ENCODE data around the gene CSRP2. TPM values are rescaled to one million over a fixed set of nuclear protein-coding genes. Genes with fewer than 3 reads are reported as not detected.

CSRP2 gene
- total and polyA plus RNA-seq, 2 of the 8 experiments (the other 6 are each of a cell fraction or from before 2014, with no cell fraction given), result 149 to 227 TPM

DNA sequence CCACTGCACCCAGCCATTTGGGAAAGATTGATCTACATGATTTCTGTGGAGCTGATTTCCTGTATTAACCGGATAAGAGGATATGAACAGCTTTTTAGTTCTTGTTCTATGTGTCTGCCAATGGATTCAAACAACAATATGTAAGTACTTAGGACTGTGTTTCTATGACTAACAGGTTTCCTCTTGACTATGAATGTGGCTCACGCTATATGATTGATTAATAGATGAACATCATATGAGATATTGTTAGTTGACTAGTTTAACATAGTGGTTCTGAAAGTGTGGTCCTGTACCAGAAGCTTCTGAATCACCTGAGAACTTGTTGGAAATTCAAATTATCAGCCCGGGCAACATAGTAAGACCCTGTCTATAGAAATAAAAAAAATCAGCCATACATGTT lies 12.8 kb upstream of the CSRP2 start:
- POLR2A ChIA-PET (ENCODE audit: partially characterized antibody), result interaction anchor here (0.6 to 1.3 kb wide), 4 partner anchors 8 to 105 kb away, joined by 3 read pairs; partner anchors contain the start of gene CSRP2
- WGBS, 2 experiments (ENCODE audit: extremely low coverage in 1 of 2, insufficient coverage in 1 of 2, insufficient read length in 1 of 2, insufficient replicate concordance in 2 of 2, low coverage in 1 of 2, low lambda C conversion rate in 2 of 2, missing lambda C conversion rate in 1 of 2), result 89% methylated on average over 3 of the region's 3 CpGs; no CpG with 5 or more reads in 1 of the 2 experiments

More for the DNA sequence above, 12.8 kb upstream of the CSRP2 start:
- CTCF ChIA-PET (ENCODE audit: partially characterized antibody), result interaction anchor here (1.1 to 2.2 kb wide), 6 partner anchors 9 to 96 kb away, joined by 3 to 7 read pairs (median 4); partner anchors contain the start of gene CSRP2
- no peak overlapping the region for H2BK12ac ChIP-seq (ENCODE audit: low read depth, low read length)
- no peak overlapping the region for H3K4me3 ChIP-seq (ENCODE audit: extremely low read depth in 1 of 4, insufficient read depth in 2 of 4, low read depth in 3 of 4, low read length in 4 of 4)
- no peak overlapping the region for H3K27ac ChIP-seq (ENCODE audit: low read depth, low read length)
- H3K4me1 ChIP-seq (replicated peaks in 1 of 4; ENCODE audit: control insufficient read depth in 3 of 4, insufficient read depth in 4 of 4, low read length in 3 of 4), result peaks cover 0 to 4% (median under 1%) of the 10 kb centered on the region in 4 experiments; a peak in 1 of 7 replicates
- H2AFZ ChIP-seq (ENCODE audit: low read length), result no peak overlapping the region
- H3K18ac ChIP-seq (ENCODE audit: extremely low read depth, low read length), result no peak overlapping the region
- no peak overlapping the region for H4K5ac ChIP-seq (ENCODE audit: insufficient read length, low read depth, low read length)
- no peak for TF ChIP-seq SP1 (IDR thresholded peaks at IDR 0.05; ENCODE audit: low read depth, low read length)
- no peak overlapping the region for H2AK5ac ChIP-seq (ENCODE audit: low read depth, low read length)
- no peaks in the 10 kb centered on the region for H3K79me2 ChIP-seq (ENCODE audit: control insufficient read depth in 1 of 2, insufficient read depth in 2 of 2, low read length in 2 of 2)
- no peak overlapping the region for H2BK5ac ChIP-seq (ENCODE audit: low read depth, low read length)
- H4K8ac ChIP-seq (ENCODE audit: extremely low read depth, insufficient read depth, low read length), result no peak overlapping the region
- H3K4ac ChIP-seq (replicated peaks; ENCODE audit: insufficient read length, low read depth, low read length), result no peak overlapping the region
- no peak overlapping the region for H3K9ac ChIP-seq (replicated peaks in 1 of 4; ENCODE audit: extremely low read depth in 1 of 4, low read depth in 3 of 4, low read length in 3 of 4)
- no peaks in the 10 kb centered on the region for H3K36me3 ChIP-seq (ENCODE audit: control insufficient read depth in 2 of 4, insufficient read depth in 4 of 4, low read length in 3 of 4)
- H3K9me3 ChIP-seq (ENCODE audit: insufficient read depth in 2 of 2, low read depth in 1 of 2, low read length in 1 of 2), result no peaks in the 10 kb centered on the region
- H4K20me1 ChIP-seq (replicated peaks in 1 of 2; ENCODE audit: control insufficient read depth in 1 of 2, insufficient read depth in 2 of 2, low read length in 2 of 2), result no peaks in the 10 kb centered on the region
- no peaks in the 10 kb centered on the region for H3K27me3 ChIP-seq (replicated peaks in 1 of 4; ENCODE audit: control insufficient read depth in 3 of 4, extremely low read depth in 1 of 4, insufficient read depth in 3 of 4, low read length in 3 of 4)
- H2BK20ac ChIP-seq (ENCODE audit: low read length), result no peak overlapping the region
- no peak overlapping the region for H3K56ac ChIP-seq (replicated peaks; ENCODE audit: insufficient read length, low read depth, low read length)
- DNase-seq (ENCODE audit: low read depth in 1 of 2, low spot score in 2 of 2) (no peak), FAIRE-seq (no peak)
- no peak overlapping the region for H3K4me2 ChIP-seq (ENCODE audit: insufficient read depth in 1 of 2, low read depth in 2 of 2, low read length in 2 of 2)
- H4K91ac ChIP-seq (replicated peaks; ENCODE audit: insufficient read length, low read length), result no peak overlapping the region
- no peaks in the 10 kb centered on the region for H3K79me1 ChIP-seq (ENCODE audit: low read depth, low read length)
- H2BK120ac ChIP-seq (replicated peaks; ENCODE audit: low read depth, low read length), result no peak overlapping the region
- H2BK15ac ChIP-seq (ENCODE audit: low read length), result no peak overlapping the region
- H3K14ac ChIP-seq (ENCODE audit: insufficient read length), result no peak overlapping the region
- no peak overlapping the region for H3K23ac ChIP-seq (ENCODE audit: insufficient read length)
- no peaks in the 10 kb centered on the region for H3K23me2 ChIP-seq (ENCODE audit: low read depth, low read length)

Measured in H1 (cell line).